HepG2 (cell line): Measurements from ENCODE around the gene MRNIP. TPM values are rescaled to one million over a fixed set of nuclear protein-coding genes. Genes with fewer than 3 reads are reported as not detected.

Experiments used
- ATAC-seq: fragments of 200-7000 bp; cut with Tn5 transposase; 3 replicates; pipeline ENCODE4 v1.9.1; 2020; ENCODE audit warnings: mild to moderate bottlenecking, moderate library complexity
- BruUV-seq: library from RNA; stranded (reverse); fragments of 400-500 nt; replicated peaks from 2 replicates; lab custom pipeline; 2021; lab: Mats Ljungman, UMichigan
- CTCF ChIA-PET: fragments of 300-600 bp; formaldehyde crosslinking; extraction: SDS; loops from one replicate; lab custom pipeline; 2021; ENCODE audit warnings: low total read pairs, inconsistent platforms, low intra/inter-chr PET ratio; lab: Yijun Ruan, JAX
- POLR2A ChIA-PET: fragments of 350-600 bp; sonication (Branson Sonifier 250); formaldehyde crosslinking; loops from one replicate; lab custom pipeline; 2020; ENCODE audit warnings: antibody characterized with exemption, inconsistent platforms; lab: Yijun Ruan, JAX
- DNase-seq: peaks from one replicate; pipeline ENCODE4 v3.0.0-alpha.2; 2015; ENCODE audit warnings: low spot score
- FAIRE-seq: peaks from 3 replicates; lab custom pipeline; 2011; peaks lifted over from hg19 to GRCh38; lab: Jason Lieb, UNC
- H2AFZ ChIP-seq: one replicate; pipeline ENCODE4 v1.6.1; 2011; ENCODE audit warnings: low read length, inconsistent platforms
- H3K27ac ChIP-seq: fragments of 300-600 bp; 3 replicates; pipeline ENCODE4 v1.8.0; 2011; ENCODE audit warnings: mixed run types, mild to moderate bottlenecking, mixed read lengths, low read length, inconsistent platforms; ENCODE audit not compliant: insufficient read depth; ENCODE audit errors: extremely low read length
- H3K27me3 ChIP-seq, 2 experiments: fragments of 200-600 bp in 1 of 2; 2 replicates in 1 of 2; 3 replicates in 1 of 2; pipeline versions ENCODE4 v1.6.0 to v1.8.0; 2011; ENCODE audit warnings: low read length in 2 of 2, mild to moderate bottlenecking in 2 of 2, moderate library complexity in 2 of 2, inconsistent platforms in 1 of 2; ENCODE audit not compliant: insufficient read depth in 2 of 2, control insufficient read depth in 1 of 2
- H3K36me3 ChIP-seq, 2 experiments: fragments of 200-600 bp in 1 of 2; replicated peaks in 1 of 2; 2 replicates in 1 of 2; 3 replicates in 1 of 2; pipeline versions ENCODE4 v1.5.1 to v1.8.0; 2011; ENCODE audit warnings: low read length in 2 of 2, inconsistent platforms in 1 of 2; ENCODE audit not compliant: insufficient read depth in 2 of 2, control insufficient read depth in 1 of 2
- H3K4me1 ChIP-seq: 2 replicates; pipeline ENCODE4 v1.5.1; 2012; ENCODE audit warnings: low read length, inconsistent platforms; ENCODE audit not compliant: insufficient read depth
- H3K4me2 ChIP-seq: 2 replicates; pipeline ENCODE4 v1.6.0; 2011; ENCODE audit warnings: low read depth, low read length, inconsistent platforms
- H3K4me3 ChIP-seq, 3 experiments: fragments of 200-600 bp in 1 of 3; sonication (generic), shearing (Covaris generic) in 1 of 3; replicated peaks in 1 of 3; 2 replicates each; pipeline ENCODE4 v1.5.1; 2011 to 2016; ENCODE audit warnings: low read length in 3 of 3, inconsistent platforms in 2 of 3, low read depth in 2 of 3, mild to moderate bottlenecking in 2 of 3, control low read depth in 1 of 3, mixed read lengths in 1 of 3; ENCODE audit not compliant: insufficient read depth in 1 of 3
- H3K79me2 ChIP-seq: one replicate; pipeline ENCODE4 v1.6.1; 2011; ENCODE audit warnings: low read length, inconsistent platforms; ENCODE audit not compliant: insufficient read depth
- H3K9ac ChIP-seq: 2 replicates; pipeline ENCODE4 v1.6.0; 2011; ENCODE audit warnings: mild to moderate bottlenecking, low read depth, low read length, inconsistent platforms; ENCODE audit not compliant: insufficient read depth
- H3K9me3 ChIP-seq: 2 replicates; pipeline ENCODE4 v1.5.1; 2012; ENCODE audit warnings: mild to moderate bottlenecking, low read length
- H4K20me1 ChIP-seq: 2 replicates; pipeline ENCODE4 v1.6.0; 2011; ENCODE audit warnings: inconsistent platforms, mild to moderate bottlenecking, low read length, moderate library complexity; ENCODE audit not compliant: insufficient read depth
- BORCS8-MEF2B ChIP-seq: sonication (generic); formaldehyde crosslinking; IDR thresholded peaks from 2 replicates; pipeline ENCODE4 v1.8.0; 2022; ENCODE audit warnings: mild to moderate bottlenecking, missing genetic modification reagents
- CREB1 ChIP-seq, 2 experiments: fragments of 450-650 bp in 1 of 2; IDR thresholded peaks; 2 replicates each; pipeline ENCODE4 v1.6.1; 2016 to 2017; ENCODE audit warnings: control low read depth in 1 of 2, mild to moderate bottlenecking in 1 of 2, missing compliant biosample characterization in 1 of 2, missing genetic modification characterization in 1 of 2
- GLI4 ChIP-seq: sonication (generic); formaldehyde crosslinking; IDR thresholded peaks from 2 replicates; pipeline ENCODE4 v1.5.1; 2020; ENCODE audit warnings: missing genetic modification reagents, mild to moderate bottlenecking, moderate library complexity, borderline replicate concordance
- HHEX ChIP-seq: IDR thresholded peaks from 2 replicates; pipeline ENCODE4 v1.6.1; 2016; ENCODE audit warnings: control low read depth
- HMGA1 ChIP-seq: sonication (generic); formaldehyde crosslinking; conservative IDR thresholded peaks from 2 replicates; pipeline ENCODE4 v1.4.0; 2020; ENCODE audit warnings: missing genetic modification reagents
- LCORL ChIP-seq, 2 experiments: fragments of 450-650 bp in 1 of 2; sonication (generic) in 1 of 2; formaldehyde crosslinking in 1 of 2; IDR thresholded peaks; 2 replicates each; pipeline versions ENCODE4 v1.5.0 to v1.6.1; 2017 to 2020; ENCODE audit warnings: antibody characterized with exemption in 1 of 2, missing genetic modification reagents in 1 of 2
- MEF2D ChIP-seq: sonication (generic); formaldehyde crosslinking; IDR thresholded peaks from 2 replicates; pipeline ENCODE4 v1.5.1; 2020; ENCODE audit warnings: mild to moderate bottlenecking, missing genetic modification reagents
- PAWR ChIP-seq: sonication (generic); formaldehyde crosslinking; IDR thresholded peaks from 2 replicates; pipeline ENCODE4 v1.4.0; 2020; ENCODE audit warnings: missing genetic modification reagents, mild to moderate bottlenecking, borderline replicate concordance
- ZNF354B ChIP-seq: sonication (generic); formaldehyde crosslinking; IDR thresholded peaks from 2 replicates; pipeline ENCODE4 v1.8.0; 2022; ENCODE audit warnings: mild to moderate bottlenecking, missing genetic modification reagents
- ZNF841 ChIP-seq: sonication (generic); formaldehyde crosslinking; IDR thresholded peaks from 2 replicates; pipeline ENCODE4 v1.8.1; 2023; ENCODE audit warnings: missing genetic modification reagents, borderline replicate concordance
- ZNF850 ChIP-seq: sonication (generic); formaldehyde crosslinking; conservative IDR thresholded peaks from 2 replicates; pipeline ENCODE4 v1.9.0; 2021; ENCODE audit warnings: mild to moderate bottlenecking, missing genetic modification reagents
- ZSCAN21 ChIP-seq: sonication (generic); formaldehyde crosslinking; IDR thresholded peaks from 2 replicates; pipeline ENCODE4 v1.8.0; 2022; ENCODE audit warnings: mild to moderate bottlenecking, missing genetic modification reagents, moderate library complexity, borderline replicate concordance
- WGBS: methylation state at CpG from one replicate; pipeline ENCODE4 v1.1.6; 2017; ENCODE audit warnings: low lambda C conversion rate; 5-methylcytosine and 5-hydroxymethylcytosine counted together
- in situ Hi-C: cut with HindIII; loops from 2 replicates; pipeline ENCODE4 v1.10.0; 2017; ENCODE audit warnings: low pct_unique_long_range_greater_than_20kb; ENCODE audit not compliant: extremely low pct_ligation_motif_present
- intact Hi-C: fragments of 100-400 bp; cut with micrococcal nuclease; formaldehyde crosslinking; loops from one replicate; pipeline ENCODE4 v1.10.0; 2022; ENCODE audit not compliant: unreplicated experiment
- polyA plus RNA-seq, 8 experiments: library from polyadenylated mRNA; depleted of rRNA in 3 of 8; stranded (reverse) in 7 of 8; unstranded in 1 of 8; fragments of >200 nt; fragmentation: Illumina TruSeq in 4 of 8; extraction: Trizol in 4 of 8; gene quantifications; 2 replicates each; pipeline versions ENCODE4 v1.2.1 to v1.2.3, GENCODE V29; 2011 to 2016; ENCODE audit warnings: low read depth in 4 of 8, missing spikeins in 1 of 8, mixed read lengths in 1 of 8; ENCODE audit not compliant: insufficient read depth in 1 of 8
- total RNA-seq, 5 experiments: library from RNA; depleted of rRNA; stranded (reverse); fragments of >200 nt; fragmentation: Illumina TruSeq; extraction: Trizol; gene quantifications; 2 replicates each; pipeline ENCODE4 v1.2.3, GENCODE V29; 2016; ENCODE audit warnings: low read depth in 1 of 5
- TF ChIP-seq, protein P1 (sequence below): sonication (generic); formaldehyde crosslinking; IDR thresholded peaks from 2 replicates; pipeline ENCODE4 v1.4.0; 2020; ENCODE audit warnings: missing genetic modification reagents, borderline replicate concordance
- TF ChIP-seq, protein P2 (sequence below): sonication (generic); formaldehyde crosslinking; IDR thresholded peaks from 2 replicates; pipeline ENCODE4 v1.5.1; 2020; ENCODE audit warnings: missing genetic modification reagents, mild to moderate bottlenecking, borderline replicate concordance
- TF ChIP-seq, protein P3 (sequence below), 2 experiments: sonication (generic) in 1 of 2; formaldehyde crosslinking in 1 of 2; IDR thresholded peaks; 2 replicates each; pipeline versions ENCODE4 v1.4.0 to v1.6.1; 2016 to 2020; ENCODE audit warnings: borderline replicate concordance in 1 of 2, low read depth in 1 of 2, mild to moderate bottlenecking in 1 of 2, missing genetic modification reagents in 1 of 2

Gene MRNIP
- total and polyA plus RNA-seq, 2 of the 13 experiments (the other 11 are each of a cell fraction or from before 2014, with no cell fraction given), result 15.5 to 34.1 TPM

DNA sequence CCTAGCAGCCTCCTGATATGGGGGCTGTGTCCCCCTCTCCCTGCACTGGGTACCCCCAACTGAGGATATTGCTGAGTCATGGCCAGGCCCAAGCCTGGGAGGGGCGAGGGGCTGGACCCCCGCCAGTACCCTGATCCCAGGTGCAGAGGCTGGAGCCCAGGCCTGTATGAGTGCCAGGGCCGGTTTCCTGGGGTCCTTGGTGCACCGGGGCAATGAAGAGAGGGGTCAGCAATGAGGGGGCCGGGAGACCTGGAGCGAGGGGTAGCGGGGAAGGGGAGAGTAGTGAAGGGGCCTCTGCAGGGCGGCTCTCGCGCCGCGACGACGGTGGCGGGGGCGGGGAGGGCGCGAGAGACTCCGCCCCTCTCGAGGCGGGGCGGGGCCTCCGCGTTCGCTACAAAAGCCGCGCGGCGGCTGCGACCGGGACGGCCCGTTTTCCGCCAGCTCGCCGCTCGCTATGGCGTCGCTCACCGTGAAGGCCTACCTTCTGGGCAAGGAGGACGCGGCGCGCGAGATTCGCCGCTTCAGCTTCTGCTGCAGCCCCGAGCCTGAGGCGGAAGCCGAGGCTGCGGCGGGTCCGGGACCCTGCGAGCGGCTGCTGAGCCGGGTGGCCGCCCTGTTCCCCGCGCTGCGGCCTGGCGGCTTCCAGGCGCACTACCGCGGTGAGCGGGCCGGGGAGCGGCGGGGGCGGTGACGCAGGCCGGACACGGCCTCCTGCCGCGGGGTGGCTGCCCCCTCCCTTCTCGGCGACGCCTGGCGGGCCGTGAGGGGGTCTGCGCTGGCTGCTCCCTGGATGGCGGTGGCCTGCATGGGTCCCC is 37.9 kb downstream of the MRNIP start, which contains the start of gene SQSTM1 (continued):
- TF ChIP-seq LCORL (IDR thresholded peaks at IDR 0.05) (no peak), LCORL (CRISPR knock-in tag; IDR thresholded peaks at IDR 0.05) (0 out of 2 replicates have a peak, but pooled peaks have one; percentile 11), MEF2D (CRISPR knock-in tag) (0 out of 2 replicates have a peak, but pooled peaks have one; percentile 6), BORCS8-MEF2B (peak; percentile 69; the same call in 1 of the 2 replicates), PAWR (CRISPR knock-in tag) (0 out of 2 replicates have a peak, but pooled peaks have one; percentile 41), CREB1 (IDR thresholded peaks at IDR 0.05) (no peak), CREB1 (CRISPR knock-in tag; IDR thresholded peaks at IDR 0.05) (no peak), HHEX (no peak), HMGA1 (CRISPR knock-in tag) (no peak), GLI4 (CRISPR knock-in tag) (no peak), ZNF354B (CRISPR knock-in tag) (no peak)
- TF ChIP-seq, protein P1, sequence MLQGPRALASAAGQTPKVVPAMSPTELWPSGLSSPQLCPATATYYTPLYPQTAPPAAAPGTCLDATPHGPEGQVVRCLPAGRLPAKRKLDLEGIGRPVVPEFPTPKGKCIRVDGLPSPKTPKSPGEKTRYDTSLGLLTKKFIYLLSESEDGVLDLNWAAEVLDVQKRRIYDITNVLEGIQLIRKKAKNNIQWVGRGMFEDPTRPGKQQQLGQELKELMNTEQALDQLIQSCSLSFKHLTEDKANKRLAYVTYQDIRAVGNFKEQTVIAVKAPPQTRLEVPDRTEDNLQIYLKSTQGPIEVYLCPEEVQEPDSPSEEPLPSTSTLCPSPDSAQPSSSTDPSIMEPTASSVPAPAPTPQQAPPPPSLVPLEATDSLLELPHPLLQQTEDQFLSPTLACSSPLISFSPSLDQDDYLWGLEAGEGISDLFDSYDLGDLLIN, result no peak

DNA sequence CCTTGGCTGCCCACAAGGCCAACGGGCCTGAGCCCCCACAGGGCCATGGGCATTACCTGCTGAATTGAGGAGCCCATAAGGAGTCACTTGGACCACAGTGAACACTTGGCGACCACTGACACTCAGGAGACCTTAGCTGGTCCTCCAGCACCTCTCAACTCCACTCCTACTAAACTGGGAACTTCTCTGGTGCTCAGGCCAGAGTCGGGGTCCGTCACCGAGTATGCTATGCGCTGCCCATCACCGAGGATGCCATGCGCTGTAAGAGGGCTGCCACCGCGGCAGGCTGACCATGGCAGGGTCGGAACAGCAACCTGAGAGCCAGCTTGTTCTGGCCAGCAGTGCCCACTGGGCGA is 38.5 kb downstream of the MRNIP start:
- TSS peak; percentile 75 for BruUV-seq
- H3K9ac ChIP-seq, result peak overlapping the region; percentile 100
- TF ChIP-seq, protein P2, sequence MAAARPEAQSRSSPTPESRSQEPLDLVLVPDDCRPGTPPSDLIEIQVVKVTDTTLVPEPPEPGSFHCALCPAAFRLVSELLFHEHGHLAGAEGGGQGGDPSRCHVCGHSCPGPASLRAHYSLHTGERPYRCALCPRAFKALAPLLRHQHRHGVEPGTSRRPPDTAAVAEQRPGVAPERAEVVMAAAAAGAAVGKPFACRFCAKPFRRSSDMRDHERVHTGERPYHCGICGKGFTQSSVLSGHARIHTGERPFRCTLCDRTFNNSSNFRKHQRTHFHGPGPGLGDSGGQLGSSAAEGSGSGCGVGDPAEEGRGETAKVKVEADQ (CRISPR knock-in tag), result no peak
- TF ChIP-seq, protein P3, sequence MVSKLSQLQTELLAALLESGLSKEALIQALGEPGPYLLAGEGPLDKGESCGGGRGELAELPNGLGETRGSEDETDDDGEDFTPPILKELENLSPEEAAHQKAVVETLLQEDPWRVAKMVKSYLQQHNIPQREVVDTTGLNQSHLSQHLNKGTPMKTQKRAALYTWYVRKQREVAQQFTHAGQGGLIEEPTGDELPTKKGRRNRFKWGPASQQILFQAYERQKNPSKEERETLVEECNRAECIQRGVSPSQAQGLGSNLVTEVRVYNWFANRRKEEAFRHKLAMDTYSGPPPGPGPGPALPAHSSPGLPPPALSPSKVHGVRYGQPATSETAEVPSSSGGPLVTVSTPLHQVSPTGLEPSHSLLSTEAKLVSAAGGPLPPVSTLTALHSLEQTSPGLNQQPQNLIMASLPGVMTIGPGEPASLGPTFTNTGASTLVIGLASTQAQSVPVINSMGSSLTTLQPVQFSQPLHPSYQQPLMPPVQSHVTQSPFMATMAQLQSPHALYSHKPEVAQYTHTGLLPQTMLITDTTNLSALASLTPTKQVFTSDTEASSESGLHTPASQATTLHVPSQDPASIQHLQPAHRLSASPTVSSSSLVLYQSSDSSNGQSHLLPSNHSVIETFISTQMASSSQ (IDR thresholded peaks at IDR 0.05; ENCODE audit: low read depth), result 0 out of 2 replicates have a peak, but pooled peaks have one; percentile 1
- TF ChIP-seq, protein P3 (CRISPR knock-in tag; IDR thresholded peaks at IDR 0.05; ENCODE audit: borderline replicate concordance), result no peak
- TF ChIP-seq ZNF850 (CRISPR knock-in tag), result 0 out of 2 replicates have a peak, but pooled peaks have one; percentile 14
- TF ChIP-seq ZNF841 (CRISPR knock-in tag), result no peak
- peak; percentile 12; the same call in 1 of the 2 replicates for TF ChIP-seq ZSCAN21 (CRISPR knock-in tag)

More for the DNA sequence above, 38.5 kb downstream of the MRNIP start:
- Histone ChIP-seq H3K4me2 (peak overlapping the region; percentile 92), H3K27me3 (no peaks in the 10 kb centered on the region), H3K4me1 (peaks cover 64% of the 10 kb centered on the region), H3K79me2 (peaks cover 44% of the 10 kb centered on the region), H3K36me3 (peaks cover 14 to 16% of the 10 kb centered on the region in 2 experiments; a peak in 4 of 5 replicates), H3K27ac (peak overlapping the region; percentile 99), H3K9me3 (no peaks in the 10 kb centered on the region), H4K20me1 (peaks cover 37% of the 10 kb centered on the region), H2AFZ (no peak overlapping the region), H3K4me3 (peak overlapping the region; percentile 36 to 99 (median 97); a peak in 5 of 6 replicates)
- 29% methylated on average over 7 of the region's 12 CpGs for WGBS
- FAIRE-seq (no peak), ATAC-seq (peak; percentile 4), DNase-seq (no peak)
- ChIA-PET CTCF (no interaction called here), POLR2A (interaction anchor here (0.6 to 5.3 kb wide), 13 partner anchors 9 to 197 kb away, joined by 3 to 115 read pairs (median 6); partner anchors contain the start of genes CBY3, HNRNPH1 and MGAT4B)
- intact Hi-C loops, result no loop called here
- in situ Hi-C loops, result no loop called here
